Psoas muscle (tissue), 8 donors: ENCODE results near the gene GMPS. TPM values are rescaled to one million over a fixed set of nuclear protein-coding genes. Genes with fewer than 3 reads are reported as not detected.

Source experiments
- ATAC-seq, 4 donors: fragments of 200-7000 bp; cut with Tn5 transposase; one replicate each; pipeline ENCODE4 v1.9.1; 2020; ENCODE audit warnings: moderate library complexity in 3 of 4, mild to moderate bottlenecking in 2 of 4
- DNase-seq, 2 donors: peaks; one replicate each; pipeline ENCODE4 v3.0.0-alpha.2; 2020
- H3K27ac ChIP-seq: fragments of 200-600 bp; one replicate; pipeline ENCODE4 v1.8.0; 2022
- H3K27me3 ChIP-seq, 3 donors: fragments of 200-600 bp in 1 of 3; one replicate each; pipeline versions ENCODE4 v1.6.1 to v1.8.0; 2013 to 2022; ENCODE audit warnings: low read length in 2 of 3, mild to moderate bottlenecking in 2 of 3, moderate library complexity in 1 of 3; ENCODE audit not compliant: insufficient read depth in 3 of 3
- H3K36me3 ChIP-seq, 2 donors: fragments of 200-600 bp in 1 of 2; one replicate each; pipeline versions ENCODE4 v1.6.1 to v1.8.0; 2013 to 2022; ENCODE audit warnings: low read depth in 1 of 2, mild to moderate bottlenecking in 1 of 2, moderate library complexity in 1 of 2; ENCODE audit not compliant: insufficient read depth in 1 of 2
- H3K4me1 ChIP-seq: fragments of 200-600 bp; one replicate; pipeline ENCODE4 v1.8.0; 2022
- H3K4me3 ChIP-seq: fragments of 200-600 bp; one replicate; pipeline ENCODE4 v1.8.0; 2022; ENCODE audit warnings: mild to moderate bottlenecking
- H3K9me3 ChIP-seq: fragments of 200-600 bp; one replicate; pipeline ENCODE4 v1.8.0; 2022
- CTCF ChIP-seq: fragments of 200-600 bp; IDR thresholded peaks from one replicate; pipeline ENCODE4 v1.8.0; 2022; ENCODE audit warnings: antibody characterized with exemption
- WGBS, 3 donors: extraction: QIAGEN DNeasy Blood & Tissue Kit; methylation state at CpG; one replicate each; pipeline versions ENCODE4 v1.1.6 to v1.1.7; 2013; 5-methylcytosine and 5-hydroxymethylcytosine counted together
- intact Hi-C, 2 donors: fragments of 100-400 bp; cut with DNase I; formaldehyde crosslinking; loops; one replicate each; pipeline versions ENCODE4 v1.11.0 to v1.14.2; 2022
- polyA plus RNA-seq, 3 donors: library from polyadenylated mRNA; stranded (reverse); fragments of 200-250 nt; gene quantifications; one replicate each; pipeline ENCODE4 v1.2.3, GENCODE V29; 2013
- total RNA-seq, 4 donors: library from RNA; stranded (reverse); fragmentation: NEBNext Ultra II Directional in 2 of 4; extraction: Animal tissue kit (Norgen Biotek cat#: 25700) in 2 of 4; gene quantifications; one replicate each; pipeline versions ENCODE4 v1.2.1 to v1.2.4, GENCODE V29; 2021 to 2023
- donor health status: healthy with polysubstance abuse.
- donor health status: DM: no; HTN: no; CAD: no; lungs with moderate emphysema.
- donor health status: Bipolar disorder and iron deficiency.
- donor health status: healthy.
- donor health status: DM: yes; HTN: yes; CAD: no.
- donor health status: DM: no; HTN: no; CAD: no.
- donor health status: DM: no; HTN: no; CAD: no.
- donor health status: DM: yes; HTN: yes; CAD: no.

GMPS gene
- total and polyA plus RNA-seq, 7 donors: 20.8 to 31.3 (median 27.8) TPM

DNA sequence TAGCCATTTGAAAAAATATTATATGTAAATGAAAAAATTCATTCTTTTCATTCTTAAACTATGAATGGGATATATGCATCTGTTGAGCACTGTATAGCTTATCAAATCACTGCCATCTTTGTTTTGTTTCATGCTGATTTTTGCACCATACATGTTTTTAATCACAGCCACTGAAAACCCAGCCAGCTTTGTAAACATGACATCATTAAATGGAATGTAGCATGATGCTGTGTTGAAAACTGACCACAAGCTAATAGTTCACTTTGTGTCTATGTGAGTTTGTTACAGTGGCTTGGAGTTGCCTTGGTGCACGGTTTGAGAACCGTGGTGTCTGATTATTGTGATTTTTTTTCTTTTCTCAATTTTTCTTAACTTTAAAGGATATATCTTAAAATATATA lies 75.7 kb downstream of the GMPS start:
- WGBS, 3 donors: 65 to 71% (median 69%) methylated on average over 2 of the region's 2 CpGs
- Histone ChIP-seq H3K4me3 (no peak overlapping the region), H3K36me3 (no peaks in the 10 kb centered on the region), H3K27me3 (no peaks in the 10 kb centered on the region), H3K27ac (no peak overlapping the region), H3K9me3 (no peaks in the 10 kb centered on the region), H3K4me1 (no peaks in the 10 kb centered on the region)
- ATAC-seq: no peak
- no peak for DNase-seq
- intact Hi-C loops: no loop called here
- TF ChIP-seq CTCF: no peak

DNA sequence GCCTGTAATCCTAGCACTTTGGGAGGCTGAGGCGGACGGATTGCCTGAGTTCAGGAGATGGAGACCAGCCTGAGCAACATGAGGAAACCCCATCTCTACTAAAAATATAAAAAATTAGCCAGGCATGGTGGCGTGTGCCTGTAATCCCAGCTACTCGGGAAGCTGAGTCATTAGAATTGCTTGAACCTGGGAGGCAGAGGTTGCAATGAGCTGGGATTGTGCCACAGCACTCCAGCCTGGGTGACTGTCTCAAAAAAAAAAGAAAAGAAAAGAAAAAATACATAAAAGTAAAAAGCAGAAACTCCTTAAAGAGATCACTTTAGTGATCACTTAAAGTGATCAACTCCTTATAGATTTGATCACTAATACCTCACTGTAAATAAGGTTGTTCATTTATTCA lies 78.0 kb downstream of the GMPS start:
- no peaks in the 10 kb centered on the region for H3K9me3 ChIP-seq
- H3K4me1 ChIP-seq: no peaks in the 10 kb centered on the region
- no peaks in the 10 kb centered on the region for H3K27me3 ChIP-seq
- H3K4me3 ChIP-seq: no peak overlapping the region
- no peaks in the 10 kb centered on the region for H3K36me3 ChIP-seq
- TF ChIP-seq CTCF: no peak
- no peak overlapping the region for H3K27ac ChIP-seq
- DNase-seq: no peak
- ATAC-seq: no peak
- intact Hi-C loops: no loop called here
- 64 to 67% (median 66%) methylated on average over 4 of the region's 4 CpGs for WGBS, 3 donors

- ATAC-seq (no peak), DNase-seq (no peak)
- Histone ChIP-seq H3K27ac (no peak overlapping the region), H3K9me3 (no peaks in the 10 kb centered on the region), H3K27me3 (no peaks in the 10 kb centered on the region), H3K4me1 (no peaks in the 10 kb centered on the region), H3K4me3 (no peak overlapping the region), H3K36me3 (no peaks in the 10 kb centered on the region)
- intact Hi-C loops: no loop called here
- WGBS, 3 donors: 47 to 52% (median 47%) methylated on average over 8 of the region's 8 CpGs
- TF ChIP-seq CTCF: no peak
Observed at GRCh38 chr3:155949453-155950217, 79.2 kb downstream of the GMPS start.

- whole genome bisulfite sequencing, 3 donors: 95 to 97% (median 97%) methylated on average over 4 of the region's 4 CpGs
- no peak overlapping the region for H3K4me3 ChIP-seq
- H3K9me3 ChIP-seq: no peaks in the 10 kb centered on the region
- no peak for TF ChIP-seq CTCF
- no peak overlapping the region for H3K27ac ChIP-seq
- no peak for ATAC-seq
- DNase-seq: no peak
- no peaks in the 10 kb centered on the region for H3K36me3 ChIP-seq
- H3K27me3 ChIP-seq: no peaks in the 10 kb centered on the region
- H3K4me1 ChIP-seq: no peaks in the 10 kb centered on the region
- intact Hi-C loops: no loop called here
Observed at GRCh38 chr3:155956508-155957411, 86.3 kb downstream of the GMPS start.
